NCI-H226 (cell line): ENCODE results near the gene RET.
A peak's percentile ranks its signal among the peaks of the same experiment; 100 is the strongest.

Source experiments
- DNase-seq: peaks from one replicate; pipeline ENCODE4 v3.0.0-alpha.2; 2015

RET gene

GRCh38 chr10:43123361-43124093, 46.7 kb downstream of the RET start:
- DNase-seq: no peak

GRCh38 chr10:43124094-43124521, 47.2 kb downstream of the RET start:
- no peak for DNase-seq

GRCh38 chr10:43124574-43125273, 47.9 kb downstream of the RET start:
- no peak for DNase-seq

GRCh38 chr10:43125274-43125845, 48.5 kb downstream of the RET start:
- no peak for DNase-seq

DNA sequence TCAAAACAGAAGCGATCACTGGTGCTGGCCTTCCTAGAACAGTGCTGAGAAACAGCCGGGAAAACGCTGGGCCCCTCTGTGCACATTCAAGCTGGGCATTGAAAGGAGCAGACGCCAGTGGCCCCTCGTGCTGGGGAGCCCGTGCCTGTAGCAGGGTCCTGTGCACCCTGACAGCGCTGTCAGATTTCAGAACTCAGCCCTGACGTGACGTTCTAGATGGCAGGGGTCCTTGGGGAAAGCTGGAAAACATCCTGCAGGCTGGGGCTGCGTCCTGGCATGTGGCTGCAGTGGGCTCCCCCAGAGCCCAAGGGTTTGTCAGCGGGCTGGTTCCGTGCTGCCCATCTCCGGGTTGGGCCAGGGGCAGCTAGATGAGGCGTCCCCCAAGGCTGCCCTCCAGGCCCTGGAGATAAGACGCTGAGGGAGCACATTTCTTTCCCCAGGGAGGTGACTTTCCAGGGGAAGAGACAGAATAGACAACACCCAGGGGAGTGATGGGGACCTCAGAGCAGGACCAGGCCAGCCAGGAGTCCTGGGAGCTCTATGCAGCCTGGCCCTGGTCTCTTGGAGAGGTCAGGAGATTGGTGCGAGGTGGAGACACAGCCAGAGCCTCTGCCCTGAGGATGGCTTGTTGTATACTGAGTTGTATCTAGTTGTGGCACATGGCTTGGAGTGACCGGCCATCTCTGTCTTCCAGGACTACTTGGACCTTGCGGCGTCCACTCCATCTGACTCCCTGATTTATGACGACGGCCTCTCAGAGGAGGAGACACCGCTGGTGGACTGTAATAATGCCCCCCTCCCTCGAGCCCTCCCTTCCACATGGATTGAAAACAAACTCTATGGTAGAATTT, 49.2 kb downstream of the RET start:
- no peak for DNase-seq

GRCh38 chr10:43126759-43127424, 50.0 kb downstream of the RET start:
- no peak for DNase-seq

DNA sequence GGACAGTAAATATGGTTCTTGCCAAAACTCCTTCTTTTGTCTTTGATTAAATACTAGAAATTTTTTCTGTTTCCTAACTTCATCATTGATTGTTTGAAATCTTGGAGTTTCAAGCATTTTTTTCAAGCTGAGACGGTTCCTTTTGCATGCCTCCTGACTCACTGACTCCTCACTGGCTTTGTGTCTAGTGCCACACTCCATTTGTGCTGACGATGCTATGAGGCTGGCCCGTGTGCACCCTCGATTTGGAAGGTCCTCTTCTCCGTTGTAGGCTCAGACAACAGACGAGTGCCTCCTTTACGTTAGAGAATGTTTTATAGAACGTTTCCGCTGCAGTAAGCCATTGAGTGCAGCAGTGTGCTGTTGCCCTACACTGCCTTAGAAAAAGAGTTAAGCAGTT, 50.6 kb downstream of the RET start:
- DNase-seq: no peak

- no peak for DNase-seq
Observed at GRCh38 chr10:43128331-43128730, 51.5 kb downstream of the RET start.

GRCh38 chr10:43128958-43129706, 52.3 kb downstream of the RET start:
- DNase-seq: peak; percentile 79

GRCh38 chr10:43130770-43131171, 53.9 kb downstream of the RET start:
- no peak for DNase-seq

GRCh38 chr10:43131256-43131655, 54.4 kb downstream of the RET start:
- no peak for DNase-seq

DNA sequence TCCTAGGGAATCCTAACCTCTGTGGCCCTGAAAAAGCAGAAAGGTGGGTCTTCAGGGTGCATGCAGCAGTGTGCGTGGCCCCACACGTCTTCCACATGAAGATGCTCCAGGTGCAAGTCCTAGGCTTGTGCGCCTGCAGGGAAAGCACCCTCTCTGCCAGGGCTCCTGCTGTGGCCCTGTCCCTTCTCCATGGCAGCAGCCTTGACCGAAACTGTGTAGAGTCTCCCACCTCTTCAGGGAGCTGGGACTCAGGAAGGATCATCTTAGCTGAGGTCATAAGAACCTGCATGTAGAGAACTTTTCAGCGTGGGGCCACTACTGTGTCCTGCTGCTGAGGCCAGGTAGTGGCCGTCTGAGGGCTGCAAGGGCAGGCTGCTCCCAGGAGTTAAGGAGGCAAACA, 55.0 kb downstream of the RET start:
- no peak for DNase-seq

DNA sequence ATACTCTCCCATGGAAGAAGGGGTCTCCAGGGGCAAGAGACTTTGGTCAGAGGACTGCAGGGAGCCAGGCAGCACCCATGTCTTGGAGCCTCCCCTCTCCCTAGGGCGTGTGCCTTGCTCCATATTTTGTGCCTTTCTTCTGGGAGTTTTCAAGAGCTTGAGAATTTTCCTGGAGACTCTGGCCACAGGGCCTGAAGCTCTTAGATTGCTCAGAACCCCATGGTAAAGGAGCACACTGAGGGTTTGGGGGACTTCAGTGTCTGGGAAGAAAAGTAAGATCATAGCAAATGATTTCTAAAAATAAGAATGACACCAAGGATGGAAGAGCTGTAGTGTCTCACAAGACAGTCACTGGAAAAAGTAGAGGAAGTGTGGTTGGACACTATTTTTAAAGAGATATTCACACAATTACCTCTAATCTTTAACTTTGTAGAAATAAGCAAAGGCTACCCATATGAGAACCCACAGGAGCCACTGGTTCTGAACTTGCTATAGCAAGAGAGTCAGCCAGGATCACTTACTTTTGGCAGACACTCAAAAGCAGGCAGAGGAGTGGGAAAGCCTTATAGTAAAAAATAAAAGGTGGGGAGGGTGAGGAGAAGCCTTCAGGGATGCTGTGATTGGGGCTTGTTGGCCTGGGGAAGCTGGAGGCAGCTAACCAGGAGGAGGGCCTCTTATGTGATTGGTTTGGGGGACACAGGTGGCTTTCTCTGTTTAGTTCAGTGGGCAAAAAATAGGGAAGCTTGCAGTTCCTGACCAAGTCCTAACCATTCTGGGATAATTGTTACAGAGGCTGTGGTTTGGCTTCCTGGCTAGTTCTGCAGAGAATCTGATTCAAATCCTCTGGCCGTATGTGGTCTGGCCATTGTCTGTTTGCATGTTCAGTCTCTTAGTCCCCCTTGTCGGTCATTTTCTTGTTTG, 56.3 kb downstream of the RET start:
- no peak for DNase-seq

- DNase-seq: no peak
Observed at GRCh38 chr10:43134126-43134905, 57.4 kb downstream of the RET start.

- DNase-seq: no peak
Observed at GRCh38 chr10:43135064-43135463, 58.2 kb downstream of the RET start.

GRCh38 chr10:43135656-43136055, 58.8 kb downstream of the RET start:
- DNase-seq: no peak

DNA sequence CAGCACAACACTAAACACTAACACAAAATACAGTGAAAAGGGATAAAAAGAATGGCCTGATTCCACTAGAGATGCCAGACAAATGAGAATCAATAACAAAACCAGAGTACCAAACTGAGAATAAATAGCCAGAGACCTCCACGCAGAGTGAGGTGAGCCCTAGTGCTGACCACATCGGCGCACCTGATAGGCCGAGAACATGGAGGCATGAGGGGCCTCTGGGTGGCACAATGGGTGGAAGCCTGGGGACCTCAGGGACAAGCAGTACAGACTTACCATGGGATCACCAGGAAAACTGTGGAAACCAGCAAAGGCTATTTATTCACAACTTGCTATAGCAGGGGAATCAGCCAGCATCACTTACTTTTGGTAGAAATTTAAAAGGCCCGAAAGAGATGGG, 59.6 kb downstream of the RET start:
- DNase-seq: no peak

DNA sequence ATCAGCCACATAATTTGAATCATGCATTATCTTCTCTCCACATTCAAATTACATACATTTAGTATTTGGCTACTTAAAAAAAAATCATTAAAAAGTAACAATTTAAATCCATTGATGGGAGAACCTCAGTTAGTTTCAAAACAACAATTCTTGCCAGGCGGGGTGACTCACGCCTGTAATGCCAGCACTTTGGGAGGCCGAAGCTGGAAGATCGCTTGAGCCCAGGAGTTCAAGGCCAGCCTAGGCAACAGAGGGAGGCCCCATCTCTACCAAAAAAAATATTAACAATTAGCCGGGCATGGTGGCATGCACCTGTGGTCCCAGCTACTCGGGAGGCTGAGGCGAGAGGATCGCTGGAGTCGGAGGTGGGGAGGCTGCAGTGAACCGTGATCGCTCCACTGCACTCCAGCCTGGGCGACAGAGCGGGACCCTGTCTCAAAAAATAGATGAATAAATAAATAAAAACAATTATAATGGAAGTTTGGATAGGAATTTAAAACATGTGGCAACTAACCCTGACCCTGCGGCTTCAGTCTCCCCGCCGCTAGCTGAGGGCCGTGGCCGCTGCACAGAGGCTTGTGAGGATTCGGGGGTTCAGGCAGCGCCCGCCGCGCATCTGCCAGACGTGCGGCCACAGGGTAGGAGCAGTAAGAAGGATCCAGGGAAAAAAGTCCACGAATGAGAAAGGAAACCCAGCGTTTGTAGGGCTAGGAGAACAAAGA, 60.3 kb downstream of the RET start:
- DNase-seq: no peak

- peak; percentile 20 for DNase-seq
Observed at GRCh38 chr10:43137717-43138020, 60.8 kb downstream of the RET start.
